ENCODE data around the gene EDRF1.

Gene EDRF1

GRCh38 chr10:125795637-125796190 is 76.2 kb downstream of the EDRF1 start:
- DNase-seq: no peak

- DNase-seq: no peak
Observed at GRCh38 chr10:125797424-125797823, 77.9 kb downstream of the EDRF1 start.

DNA sequence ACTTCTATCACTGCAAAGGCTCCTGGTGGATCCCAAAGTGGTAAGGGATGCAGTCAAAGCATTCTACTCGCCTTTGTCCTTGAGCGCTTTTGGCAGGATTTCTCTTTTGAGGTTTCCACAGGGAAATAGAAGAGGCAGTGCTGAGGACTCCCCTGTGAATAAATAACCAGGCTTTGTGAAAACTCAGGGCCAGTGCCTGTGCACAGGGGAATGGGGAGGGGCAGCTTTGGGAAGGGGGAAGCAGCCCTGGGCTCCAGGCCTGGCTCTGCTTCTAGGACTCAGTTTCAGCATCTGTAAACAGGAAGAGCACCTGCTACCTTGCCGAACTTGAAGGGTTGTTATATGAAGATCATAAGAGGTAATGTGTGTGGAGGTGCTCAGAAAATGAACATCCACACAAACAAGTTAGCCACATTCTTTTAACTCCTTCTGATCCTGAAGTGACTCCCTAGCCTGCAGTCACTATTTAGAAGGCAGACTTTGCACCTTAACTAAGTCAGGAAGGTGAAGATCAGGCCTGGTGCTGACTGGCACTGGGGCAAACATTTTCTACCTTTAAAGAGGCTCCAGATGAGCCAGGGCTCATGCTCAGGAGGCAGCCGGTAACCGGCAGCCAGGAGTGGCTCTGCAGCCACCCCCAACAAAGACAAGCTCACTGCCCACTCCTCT is 78.6 kb downstream of the EDRF1 start:
- DNase-seq: no peak

- no peak for DNase-seq
Observed at GRCh38 chr10:125799451-125800182, 80.1 kb downstream of the EDRF1 start.

- no peak for DNase-seq
Observed at GRCh38 chr10:125801574-125801973, 82.1 kb downstream of the EDRF1 start.

GRCh38 chr10:125802131-125802530 is 82.6 kb downstream of the EDRF1 start:
- no peak for DNase-seq

DNA sequence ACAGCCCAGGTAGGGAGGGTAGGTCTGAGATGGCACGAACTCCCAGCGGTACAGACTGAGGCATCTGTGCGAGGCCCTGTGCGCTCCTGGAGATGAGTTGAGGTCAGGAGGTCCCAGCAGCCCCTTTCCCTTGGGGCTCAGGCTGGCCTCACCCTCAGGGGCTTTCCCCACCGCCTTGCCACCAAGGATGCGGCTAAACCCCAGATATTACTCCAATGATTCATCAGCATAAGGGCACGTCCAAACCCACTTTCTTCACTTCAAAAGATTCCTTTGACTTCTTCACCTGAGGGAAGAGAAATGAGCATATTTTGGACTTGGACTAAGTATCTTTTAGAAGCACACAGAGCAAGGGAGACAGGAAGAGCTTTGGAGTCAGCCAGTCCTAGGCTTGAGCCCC is 83.2 kb downstream of the EDRF1 start:
- no peak for DNase-seq

DNA sequence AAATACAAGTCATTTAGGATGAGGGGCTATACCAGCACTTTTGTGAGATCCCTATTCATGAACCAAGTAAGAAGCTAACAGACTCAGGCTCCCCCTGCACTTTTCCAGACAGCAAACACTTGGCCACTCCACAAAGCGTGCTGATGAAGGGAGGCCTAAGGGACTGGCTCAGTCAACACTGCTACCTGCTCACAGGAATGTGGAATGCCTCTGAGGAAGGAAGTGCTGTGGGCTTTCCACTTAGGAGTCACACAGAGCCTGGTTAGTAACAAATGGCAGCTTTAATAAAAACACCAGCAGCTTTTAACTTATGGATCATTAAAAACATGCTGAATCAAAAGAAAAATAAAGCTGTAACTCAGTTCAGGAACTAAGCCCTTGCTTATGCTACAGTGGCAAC is 88.5 kb downstream of the EDRF1 start:
- no peak for DNase-seq

GRCh38 chr10:125811251-125811650 is 91.7 kb downstream of the EDRF1 start:
- DNase-seq: no peak

- DNase-seq: no peak
Observed at GRCh38 chr10:125812128-125812750, 92.7 kb downstream of the EDRF1 start.

Measured in stimulated activated CD4-positive, alpha-beta T cell treated with anti-CD3 and anti-CD28 coated beads, Interleukin-4, amount 100 ng/mL, for 24 hours (primary cell).